SU-DHL-6 (cell line): ENCODE data around the gene PASK.

Source experiments
- H2AFZ ChIP-seq: fragments of 200-600 bp; sonication (generic); 2 replicates; pipeline ENCODE4 v1.6.1; 2014; ENCODE audit warnings: low read depth, mild to moderate bottlenecking, moderate library complexity, mixed read lengths, antibody characterized with exemption, low read length; ENCODE audit not compliant: severe bottlenecking
- H3F3A ChIP-seq: fragments of 200-600 bp; shearing (Covaris generic); 2 replicates; pipeline ENCODE4 v1.6.0; 2016; ENCODE audit warnings: antibody characterized with exemption, mild to moderate bottlenecking; ENCODE audit not compliant: insufficient read depth
- H3K27ac ChIP-seq: fragments of 200-600 bp; sonication (generic); 2 replicates; pipeline ENCODE4 v1.5.1; 2016; ENCODE audit warnings: low read depth, mild to moderate bottlenecking, low read length, moderate library complexity, mixed read lengths
- H3K27me3 ChIP-seq: fragments of 200-600 bp; sonication (generic), shearing (Covaris generic); 2 replicates; pipeline ENCODE4 v1.6.0; 2014; ENCODE audit warnings: mild to moderate bottlenecking, low read length
- H3K36me3 ChIP-seq: fragments of 200-600 bp; sonication (generic); 2 replicates; pipeline ENCODE4 v1.6.1; 2014; ENCODE audit warnings: mild to moderate bottlenecking, low read length, mixed read lengths
- H3K4me2 ChIP-seq: fragments of 300-600, 200-600 bp; shearing (Covaris generic), sonication (generic); 2 replicates; pipeline ENCODE4 v1.6.0; 2014; ENCODE audit warnings: low read length, low read depth, mild to moderate bottlenecking; ENCODE audit not compliant: poor library complexity, severe bottlenecking
- H3K4me3 ChIP-seq: fragments of 200-600 bp; sonication (generic); 2 replicates; pipeline ENCODE4 v1.5.1; 2014; ENCODE audit warnings: antibody characterized with exemption, low read length, mild to moderate bottlenecking, mixed read lengths; ENCODE audit not compliant: insufficient read depth, poor library complexity, severe bottlenecking
- H3K79me2 ChIP-seq: fragments of 200-600 bp; sonication (generic); 2 replicates; pipeline ENCODE4 v1.6.1; 2014; ENCODE audit warnings: mild to moderate bottlenecking, low read length, moderate library complexity; ENCODE audit not compliant: insufficient read depth
- H3K9ac ChIP-seq: fragments of 200-600 bp; sonication (generic); 2 replicates; pipeline ENCODE4 v1.7.0; 2014; ENCODE audit warnings: mild to moderate bottlenecking, low read length
- H3K9me2 ChIP-seq: fragments of 200-600 bp; sonication (generic); replicated peaks from 2 replicates; pipeline ENCODE4 v1.6.1; 2014; ENCODE audit warnings: low read length; ENCODE audit not compliant: insufficient read depth
- H3K9me3 ChIP-seq: fragments of 200-600 bp; sonication (generic); 2 replicates; pipeline ENCODE4 v1.6.1; 2014; ENCODE audit warnings: low read length, mixed read lengths; ENCODE audit not compliant: insufficient read depth
- H4K20me1 ChIP-seq: fragments of 200-600 bp; sonication (generic); 2 replicates; pipeline ENCODE4 v1.6.1; 2014; ENCODE audit warnings: low read depth, mild to moderate bottlenecking, antibody characterized with exemption, low read length, moderate library complexity, mixed read lengths
- CTCF ChIP-seq: fragments of 200-600 bp; sonication (generic); IDR thresholded peaks from one replicate; pipeline ENCODE4 v1.5.1; 2017; ENCODE audit warnings: antibody characterized with exemption, mild to moderate bottlenecking, low read length, moderate library complexity; ENCODE audit not compliant: insufficient read depth, poor library complexity, severe bottlenecking
- EZH2phosphoT487 ChIP-seq: fragments of 200-600 bp; sonication (generic), shearing (Covaris generic); conservative IDR thresholded peaks from 2 replicates; pipeline ENCODE4 v1.6.1; 2018; ENCODE audit warnings: mild to moderate bottlenecking, antibody characterized with exemption, low read length, moderate library complexity, mixed read lengths

PASK gene

GRCh38 chr2:241071677-241072111 lies 77.6 kb downstream of the PASK start:
- no peaks in the 10 kb centered on the region for H3K36me3 ChIP-seq
- no peak overlapping the region for H2AFZ ChIP-seq
- H3F3A ChIP-seq = no peaks in the 10 kb centered on the region
- no peaks in the 10 kb centered on the region for H3K9me3 ChIP-seq
- no peak overlapping the region for H3K27ac ChIP-seq
- H4K20me1 ChIP-seq = no peaks in the 10 kb centered on the region
- no peak overlapping the region for H3K4me2 ChIP-seq
- TF ChIP-seq EZH2phosphoT487 = no peak
- no peak for TF ChIP-seq CTCF
- no peaks in the 10 kb centered on the region for H3K27me3 ChIP-seq
- H3K9ac ChIP-seq = no peak overlapping the region
- H3K4me3 ChIP-seq = no peak overlapping the region
- H3K9me2 ChIP-seq = no peaks in the 10 kb centered on the region
- no peaks in the 10 kb centered on the region for H3K79me2 ChIP-seq

GRCh38 chr2:241070811-241071676 lies 78.2 kb downstream of the PASK start:
- H2AFZ ChIP-seq = no peak overlapping the region
- H3K9me2 ChIP-seq = no peaks in the 10 kb centered on the region
- H3K36me3 ChIP-seq = no peaks in the 10 kb centered on the region
- TF ChIP-seq EZH2phosphoT487 (no peak), CTCF (no peak)
- H3K27ac ChIP-seq = no peak overlapping the region
- H3K4me3 ChIP-seq = no peak overlapping the region
- H3K9ac ChIP-seq = no peak overlapping the region
- H3F3A ChIP-seq = no peaks in the 10 kb centered on the region
- no peaks in the 10 kb centered on the region for H4K20me1 ChIP-seq
- no peaks in the 10 kb centered on the region for H3K9me3 ChIP-seq
- no peaks in the 10 kb centered on the region for H3K27me3 ChIP-seq
- no peaks in the 10 kb centered on the region for H3K79me2 ChIP-seq
- no peak overlapping the region for H3K4me2 ChIP-seq

GRCh38 chr2:241070361-241070760 lies 78.9 kb downstream of the PASK start:
- Histone ChIP-seq H4K20me1 (no peaks in the 10 kb centered on the region), H3K27me3 (no peaks in the 10 kb centered on the region), H3K27ac (no peak overlapping the region), H3K36me3 (no peaks in the 10 kb centered on the region), H2AFZ (no peak overlapping the region), H3K79me2 (no peaks in the 10 kb centered on the region), H3F3A (no peaks in the 10 kb centered on the region), H3K9me2 (no peaks in the 10 kb centered on the region), H3K4me3 (no peak overlapping the region), H3K9me3 (no peaks in the 10 kb centered on the region), H3K9ac (no peak overlapping the region), H3K4me2 (no peak overlapping the region)
- TF ChIP-seq CTCF (no peak), EZH2phosphoT487 (no peak)
